Cardiac ventricle fibroblast (primary cell): ENCODE results near the gene EMILIN1. TPM values are rescaled to one million over a fixed set of nuclear protein-coding genes. Genes with fewer than 3 reads are reported as not detected.

Experiments
- total RNA-seq: library from RNA; depleted of rRNA; stranded (reverse); fragments of >200 nt; gene quantifications from 2 replicates; pipeline ENCODE4 v1.2.3, GENCODE V29; 2015

The EMILIN1 gene
- total RNA-seq: 661 and 781 TPM in 2 replicates

GRCh38 chr2:27078267-27079194 is at the start of gene EMILIN1:
TSS of gene EMILIN1 (plus strand) at chr2:27078615. CDS start at chr2:27079066, 451 bp downstream.

DNA sequence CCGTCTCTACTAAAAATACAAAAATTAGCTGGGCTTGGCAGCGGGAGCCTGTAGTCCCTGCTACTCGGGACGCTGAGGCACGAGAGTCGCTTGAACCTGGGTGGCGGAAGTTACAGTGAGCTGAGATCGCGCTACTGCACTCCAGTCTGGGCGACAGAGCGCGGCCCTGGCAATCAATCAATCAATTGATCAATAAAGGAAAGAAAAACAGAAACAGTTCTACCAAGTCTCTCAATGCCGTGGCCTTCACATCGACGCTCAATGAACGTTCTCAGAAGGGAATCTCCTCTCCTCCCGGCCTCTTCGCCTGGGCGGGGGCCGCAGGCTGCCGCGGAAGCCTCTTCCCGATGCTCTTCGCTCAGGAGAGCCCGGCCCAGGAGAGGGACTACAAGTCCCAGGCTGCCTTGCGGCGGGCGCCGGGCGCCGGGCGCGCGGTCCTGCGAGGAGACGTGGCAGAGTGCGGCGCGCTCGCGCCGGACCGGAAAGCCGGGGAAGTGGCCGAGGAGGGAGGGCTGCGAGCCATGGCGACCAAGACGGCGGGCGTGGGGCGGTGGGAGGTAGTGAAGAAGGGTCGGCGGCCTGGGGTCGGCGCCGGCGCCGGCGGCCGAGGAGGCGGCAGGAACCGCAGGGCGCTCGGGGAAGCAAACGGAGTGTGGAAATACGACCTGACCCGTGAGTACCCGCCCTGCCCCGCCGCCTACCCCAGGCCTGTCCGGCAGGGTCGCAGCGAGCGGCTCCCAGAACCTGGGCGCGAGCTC is 45.7 kb upstream of the EMILIN1 start, which contains the start of gene TMEM214:
Gene TMEM214, plus strand, starts transcription at position 471 of the 758 bp plus-strand sequence. Its CDS starts 51 bp downstream, at position 522.

GRCh38 chr2:27050996-27051901 is 27.2 kb upstream of the EMILIN1 start, which contains the start of gene AGBL5:
TSS of gene AGBL5 (plus strand) at chr2:27051668. CDS start at chr2:27052959, 1,291 bp downstream.

GRCh38 chr2:27071277-27071989 is 7.0 kb upstream of the EMILIN1 start, which contains the start of gene OST4:
TSS of gene OST4 (minus strand) at chr2:27071654.

DNA sequence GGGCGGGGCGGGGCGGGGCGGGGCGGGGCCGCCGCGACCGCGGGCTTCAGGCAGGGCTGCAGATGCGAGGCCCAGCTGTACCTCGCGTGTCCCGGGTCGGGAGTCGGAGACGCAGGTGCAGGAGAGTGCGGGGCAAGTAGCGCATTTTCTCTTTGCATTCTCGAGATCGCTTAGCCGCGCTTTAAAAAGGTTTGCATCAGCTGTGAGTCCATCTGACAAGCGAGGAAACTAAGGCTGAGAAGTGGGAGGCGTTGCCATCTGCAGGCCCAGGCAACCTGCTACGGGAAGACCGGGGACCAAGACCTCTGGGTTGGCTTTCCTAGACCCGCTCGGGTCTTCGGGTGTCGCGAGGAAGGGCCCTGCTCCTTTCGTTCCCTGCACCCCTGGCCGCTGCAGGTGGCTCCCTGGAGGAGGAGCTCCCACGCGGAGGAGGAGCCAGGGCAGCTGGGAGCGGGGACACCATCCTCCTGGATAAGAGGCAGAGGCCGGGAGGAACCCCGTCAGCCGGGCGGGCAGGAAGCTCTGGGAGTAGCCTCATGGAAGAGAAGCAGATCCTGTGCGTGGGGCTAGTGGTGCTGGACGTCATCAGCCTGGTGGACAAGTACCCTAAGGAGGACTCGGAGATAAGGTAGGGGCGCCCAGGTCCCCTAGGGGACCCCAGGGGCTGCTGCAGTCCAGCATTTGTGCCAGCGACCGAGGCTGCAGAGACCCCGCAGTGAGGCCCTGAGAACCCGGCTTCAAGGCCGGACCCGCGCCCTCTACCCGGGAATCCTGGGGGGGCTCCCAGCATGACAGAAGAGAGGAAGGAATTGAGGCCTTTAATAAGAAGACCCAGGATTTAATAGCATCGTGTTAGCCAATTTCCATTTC is 8.5 kb downstream of the EMILIN1 start, which contains the start of gene KHK:
Gene KHK, plus strand, starts transcription at position 49 of the 870 bp plus-strand sequence. Its CDS starts 488 bp downstream, at position 537.

DNA sequence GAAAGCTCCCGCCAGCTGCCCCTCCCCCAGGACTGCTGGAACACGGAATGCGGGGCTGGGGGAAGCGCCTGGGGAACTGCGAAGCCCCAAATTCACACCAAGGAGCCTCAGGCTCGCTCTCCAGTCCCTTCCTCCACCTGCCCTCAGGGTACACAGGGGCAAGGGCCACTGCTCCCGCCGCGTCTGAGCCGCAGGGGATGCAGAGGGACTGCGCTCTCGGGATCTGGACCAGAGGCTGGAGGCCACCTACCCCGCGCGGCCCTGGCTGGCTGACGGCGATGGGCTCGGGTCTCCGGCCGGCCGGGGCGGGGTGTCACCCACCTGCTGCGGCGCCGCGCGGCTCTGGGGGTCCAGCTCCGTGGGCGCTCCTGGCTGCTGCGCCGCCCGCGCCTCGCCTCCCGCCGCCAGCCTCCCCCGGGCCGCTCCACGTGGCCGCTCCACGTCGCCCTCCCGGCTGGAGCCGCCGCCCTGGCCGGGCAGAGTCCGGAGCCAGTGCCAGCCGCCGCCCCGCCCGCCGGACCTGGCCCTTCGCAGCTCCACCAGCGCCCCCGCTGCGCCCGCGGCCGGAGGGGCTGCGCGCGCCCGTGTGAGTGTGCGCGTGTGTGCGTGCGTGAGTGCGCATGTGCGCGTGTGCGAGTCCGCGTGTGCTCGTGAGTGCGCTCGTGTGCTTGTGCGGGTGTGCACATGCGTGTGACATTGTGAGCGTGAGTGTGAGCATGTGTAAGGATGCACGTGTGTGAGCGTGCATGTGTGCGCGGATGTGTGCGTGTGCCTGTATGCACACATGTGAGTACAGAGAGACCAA is 40.3 kb downstream of the EMILIN1 start, which contains the start of gene CGREF1:
Gene CGREF1, minus strand, starts transcription at position 604 of the 805 bp plus-strand sequence. CDS start 14,762 bp downstream, outside the sequence.

GRCh38 chr2:27123302-27124150 is 45.1 kb downstream of the EMILIN1 start, which contains the start of gene ABHD1:
TSS of gene ABHD1 (plus strand) at chr2:27123815. CDS start at chr2:27123949, 134 bp downstream.

GRCh38 chr2:27133905-27134780 is 55.7 kb downstream of the EMILIN1 start, which contains the start of gene PREB:
TSS of gene PREB (minus strand) at chr2:27134636. CDS start at chr2:27134421, 215 bp downstream.

Other genes starting within 250 kb of the EMILIN1 start
- not detected in 2 replicates for gene DPYSL5, start 230.5 kb upstream of the EMILIN1 start, total RNA-seq
- 9.9 and 14.4 TPM in 2 replicates for gene MAPRE3, start 108.0 kb upstream of the EMILIN1 start, total RNA-seq
- gene TMEM214, start 45.6 kb upstream of the EMILIN1 start, total RNA-seq: 49.5 and 65.0 TPM in 2 replicates
- gene AGBL5, start 26.9 kb upstream of the EMILIN1 start, total RNA-seq: 10.2 and 12.7 TPM in 2 replicates
- gene OST4, start 7.0 kb upstream of the EMILIN1 start, total RNA-seq: 215 and 321 TPM in 2 replicates
- 1.1 TPM in 1 of 2 replicates, not detected in the other for gene KHK, start 8.2 kb downstream of the EMILIN1 start, total RNA-seq
- 9.6 and 12.3 TPM in 2 replicates for gene CGREF1, start 40.5 kb downstream of the EMILIN1 start, total RNA-seq
- 0.06 TPM in 1 of 2 replicates, not detected in the other for gene ABHD1, start 45.2 kb downstream of the EMILIN1 start, total RNA-seq
- gene PREB, start 56.0 kb downstream of the EMILIN1 start, total RNA-seq: 54.4 and 60.6 TPM in 2 replicates
- not detected in 2 replicates for gene PRR30, start 60.8 kb downstream of the EMILIN1 start, total RNA-seq
- gene TCF23, start 70.4 kb downstream of the EMILIN1 start, total RNA-seq: 0.10 and 0.44 TPM in 2 replicates
- gene ATRAID, start 133.4 kb downstream of the EMILIN1 start, total RNA-seq: 157 and 193 TPM in 2 replicates
- gene SLC5A6, start 133.7 kb downstream of the EMILIN1 start, total RNA-seq: 12.2 and 13.5 TPM in 2 replicates
- gene CAD, start 138.8 kb downstream of the EMILIN1 start, total RNA-seq: 27.5 and 30.3 TPM in 2 replicates
- gene SLC30A3, start 184.4 kb downstream of the EMILIN1 start, total RNA-seq: 0.06 and 0.10 TPM in 2 replicates
- gene DNAJC5G, start 196.8 kb downstream of the EMILIN1 start, total RNA-seq: not detected in 2 replicates
- gene TRIM54, start 203.8 kb downstream of the EMILIN1 start, total RNA-seq: not detected in 2 replicates
- 1.1 and 1.2 TPM in 2 replicates for gene UCN, start 229.8 kb downstream of the EMILIN1 start, total RNA-seq
- 123 and 139 TPM in 2 replicates for gene MPV17, start 244.5 kb downstream of the EMILIN1 start, total RNA-seq